GM12878 (cell line): ENCODE results near the gene NACAD. TPM values are rescaled to one million over a fixed set of nuclear protein-coding genes. Genes with fewer than 3 reads are reported as not detected.

Experiments used
- ATAC-seq: fragments of 200-7000 bp; cut with Tn5 transposase; 3 replicates; pipeline ENCODE4 v1.9.1; 2020; ENCODE audit warnings: mild to moderate bottlenecking, moderate library complexity
- BruUV-seq: library from RNA; stranded (reverse); fragments of 400-500 nt; replicated peaks from 2 replicates; lab custom pipeline; 2021; lab: Mats Ljungman, UMichigan
- CTCF ChIA-PET: fragments of 300-600 bp; sonication (Branson Sonifier 250); formaldehyde crosslinking; extraction: SDS; loops from one replicate; lab custom pipeline; 2021; ENCODE audit warnings: inconsistent platforms; lab: Yijun Ruan, JAX
- POLR2A ChIA-PET: fragments of 350-600 bp; formaldehyde crosslinking; extraction: SDS; loops from one replicate; lab custom pipeline; 2021; ENCODE audit warnings: inconsistent platforms; lab: Charles Lee
- RAD21 ChIA-PET: fragments of 300-600 bp; sonication (Branson Sonifier 250); formaldehyde crosslinking; loops from one replicate; lab custom pipeline; 2023; ENCODE audit warnings: antibody characterized with exemption; ENCODE audit not compliant: unreplicated experiment; lab: Charles Lee
- SMC1A ChIA-PET: fragments of 300-600 bp; sonication (Branson Sonifier 250); formaldehyde crosslinking; loops from one replicate; lab custom pipeline; 2023; ENCODE audit not compliant: unreplicated experiment, uncharacterized antibody; lab: Charles Lee
- DNase-seq: peaks from one replicate; pipeline ENCODE4 v3.0.0-alpha.2; 2011; ENCODE audit warnings: low read depth, low spot score
- FAIRE-seq: peaks from 3 replicates; lab custom pipeline; 2011; peaks lifted over from hg19 to GRCh38; lab: Jason Lieb, UNC
- H2AFZ ChIP-seq: 2 replicates; pipeline ENCODE4 v1.6.0; 2011; ENCODE audit warnings: low read depth, low read length, control low read depth; ENCODE audit not compliant: control insufficient read depth
- H3K27ac ChIP-seq: 2 replicates; pipeline ENCODE4 v1.5.1; 2011; ENCODE audit warnings: control low read depth; ENCODE audit not compliant: control insufficient read depth, insufficient read depth
- H3K27me3 ChIP-seq, 2 experiments: replicated peaks in 1 of 2; 2 replicates each; pipeline versions ENCODE4 v1.6.0 to v1.6.1; 2011; ENCODE audit warnings: low read length in 1 of 2; ENCODE audit not compliant: control insufficient read depth in 2 of 2, insufficient read depth in 2 of 2
- H3K36me3 ChIP-seq, 2 experiments: 2 replicates each; pipeline ENCODE4 v1.5.1; 2011; ENCODE audit warnings: low read length in 1 of 2; ENCODE audit not compliant: control insufficient read depth in 2 of 2, insufficient read depth in 2 of 2
- H3K4me1 ChIP-seq: 2 replicates; pipeline ENCODE4 v1.6.1; 2011; ENCODE audit warnings: mild to moderate bottlenecking, low read length, moderate library complexity, mixed read lengths; ENCODE audit not compliant: control insufficient read depth, insufficient read depth
- H3K4me2 ChIP-seq: 2 replicates; pipeline ENCODE4 v1.6.0; 2011; ENCODE audit warnings: control low read depth; ENCODE audit not compliant: control insufficient read depth, insufficient read depth
- H3K4me3 ChIP-seq: fragments of 200-600 bp; sonication (generic); 2 replicates; pipeline ENCODE4 v1.5.1; 2016
- H3K79me2 ChIP-seq: 2 replicates; pipeline ENCODE4 v1.6.0; 2011; ENCODE audit warnings: low read length; ENCODE audit not compliant: control insufficient read depth, insufficient read depth
- H3K9ac ChIP-seq: 2 replicates; pipeline ENCODE4 v1.8.0; 2011; ENCODE audit warnings: low read length, control low read depth, mixed read lengths; ENCODE audit not compliant: control insufficient read depth, insufficient read depth
- H3K9me3 ChIP-seq: replicated peaks from 3 replicates; pipeline ENCODE4 v1.5.1; 2011; ENCODE audit warnings: mild to moderate bottlenecking, low read length; ENCODE audit not compliant: control insufficient read depth, insufficient read depth
- H4K20me1 ChIP-seq: 2 replicates; pipeline ENCODE4 v1.6.0; 2011; ENCODE audit not compliant: control insufficient read depth, insufficient read depth
- BCL11A ChIP-seq: IDR thresholded peaks from 2 replicates; pipeline ENCODE4 v1.6.1; 2011; ENCODE audit warnings: low read depth, low read length
- EP300 ChIP-seq, 2 experiments: fragments of 150-350 bp in 1 of 2; IDR thresholded peaks; 2 replicates each; pipeline ENCODE4 v1.6.1; 2011 to 2012; ENCODE audit warnings: low read depth in 2 of 2, low read length in 2 of 2, borderline replicate concordance in 1 of 2, improper control_type of control experiment in 1 of 2, inconsistent platforms in 1 of 2; ENCODE audit not compliant: control insufficient read depth in 1 of 2
- HDGF ChIP-seq: fragments of 450-650 bp; IDR thresholded peaks from 2 replicates; pipeline ENCODE4 v1.6.1; 2016; ENCODE audit warnings: antibody characterized with exemption
- MTA3 ChIP-seq: IDR thresholded peaks from 2 replicates; pipeline ENCODE4 v1.6.1; 2012; ENCODE audit warnings: low read length, inconsistent platforms, borderline replicate concordance
- NR2F1 ChIP-seq: fragments of 450-650 bp; conservative IDR thresholded peaks from 2 replicates; pipeline ENCODE4 v1.6.1; 2017; ENCODE audit warnings: mild to moderate bottlenecking
- NRF1 ChIP-seq: conservative IDR thresholded peaks from 2 replicates; pipeline ENCODE4 v1.6.1; 2011; ENCODE audit warnings: mild to moderate bottlenecking, low read depth, low read length, improper control_type of control experiment
- SUPT20H ChIP-seq: IDR thresholded peaks from 2 replicates; pipeline ENCODE4 v1.6.1; 2011; ENCODE audit warnings: low read depth, mild to moderate bottlenecking, low read length, moderate library complexity, borderline replicate concordance; ENCODE audit not compliant: control insufficient read depth
- ZNF207 ChIP-seq: fragments of 450-650 bp; IDR thresholded peaks from 2 replicates; pipeline ENCODE4 v1.6.1; 2014; ENCODE audit warnings: antibody characterized with exemption, mild to moderate bottlenecking, borderline replicate concordance
- ZZZ3 ChIP-seq: IDR thresholded peaks from 2 replicates; pipeline ENCODE4 v1.6.1; 2011; ENCODE audit warnings: low read depth; ENCODE audit not compliant: control insufficient read depth, insufficient read length
- WGBS: methylation state at CpG from one replicate; pipeline ENCODE4 v1.1.6; 2016; ENCODE audit warnings: low lambda C conversion rate; ENCODE audit not compliant: insufficient replicate concordance, insufficient coverage; ENCODE audit errors: missing lambda C conversion rate; 5-methylcytosine and 5-hydroxymethylcytosine counted together
- in situ Hi-C: fragments of 300-500 bp; cut with MboI; formaldehyde crosslinking; loops from 9 replicates; pipeline ENCODE4 v1.14.3; 2018; ENCODE audit warnings: mixed read lengths
- intact Hi-C: fragments of 100-400 bp; cut with micrococcal nuclease; formaldehyde crosslinking; loops from one replicate; pipeline ENCODE4 v1.14.2; 2022; ENCODE audit not compliant: unreplicated experiment
- polyA plus RNA-seq, 11 experiments: library from polyadenylated mRNA; depleted of rRNA in 4 of 11; unstranded in 6 of 11; stranded (reverse) in 5 of 11; fragments of >200 nt; fragmentation: Nextera tagmentation in 4 of 11; fragmentation: Illumina TruSeq in 1 of 11; extraction: Ambion mirVana in 4 of 11; extraction: Trizol in 1 of 11; gene quantifications; 1 replicate in 1 of 11; 2 replicates in 10 of 11; pipeline versions ENCODE4 v1.2.1 to v1.2.3, GENCODE V29; 2011 to 2016; ENCODE audit warnings: inconsistent platforms in 2 of 11, missing spikeins in 2 of 11, low read depth in 1 of 11
- total RNA-seq, 4 experiments: library from RNA; depleted of rRNA in 3 of 4; stranded (reverse); fragments of >200 nt in 3 of 4; fragmentation: Illumina TruSeq in 1 of 4; extraction: Trizol in 1 of 4; gene quantifications; 2 replicates each; pipeline versions ENCODE4 v1.2.1 to v1.2.3, GENCODE V29; 2013 to 2021
- TF ChIP-seq, protein P1 (sequence below): fragments of 150-350 bp; IDR thresholded peaks from 2 replicates; pipeline ENCODE4 v1.6.1; 2014; ENCODE audit warnings: mild to moderate bottlenecking, low read depth, low read length
- TF ChIP-seq, protein P2 (sequence below): IDR thresholded peaks from 2 replicates; pipeline ENCODE4 v1.6.1; 2011; ENCODE audit warnings: mild to moderate bottlenecking, low read depth, low read length, moderate library complexity; ENCODE audit not compliant: insufficient replicate concordance

The NACAD gene
- total and polyA plus RNA-seq, 10 of the 15 experiments (the other 5 are each of a cell fraction or from before 2014, with no cell fraction given): not detected

DNA sequence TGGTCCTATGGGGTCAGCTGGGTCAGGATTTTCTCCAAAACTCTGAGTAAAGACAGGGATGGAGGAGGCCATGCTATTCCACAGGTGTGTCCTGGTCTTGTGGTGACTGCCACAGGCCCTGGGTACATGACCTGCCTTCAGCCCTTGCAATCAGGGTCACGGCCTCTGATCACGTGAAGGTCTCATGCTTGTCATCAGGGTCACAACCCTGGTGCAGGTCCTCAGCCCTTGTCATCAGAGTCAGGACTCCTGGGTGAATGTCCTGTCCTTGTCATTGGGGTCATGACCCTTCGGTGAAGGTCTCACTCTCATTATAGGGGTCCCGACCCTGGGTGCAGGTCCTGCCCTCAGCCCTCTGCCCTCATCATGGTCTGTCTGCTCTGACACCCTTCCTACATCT is 44.6 kb upstream of the NACAD start:
- Histone ChIP-seq H3K4me2 (no peak overlapping the region), H3K4me3 (no peak overlapping the region), H3K27me3 (no peaks in the 10 kb centered on the region), H3K9ac (no peak overlapping the region), H3K79me2 (no peaks in the 10 kb centered on the region), H4K20me1 (no peaks in the 10 kb centered on the region), H3K27ac (no peak overlapping the region), H3K9me3 (no peaks in the 10 kb centered on the region), H3K4me1 (no peaks in the 10 kb centered on the region), H3K36me3 (no peaks in the 10 kb centered on the region), H2AFZ (no peak overlapping the region)
- ATAC-seq (no peak), DNase-seq (no peak), FAIRE-seq (no peak)
- ChIA-PET RAD21 (interaction anchor here (0.8 to 6.3 kb wide), 2 partner anchors 19 to 160 kb away, joined by 3 to 121 read pairs; no protein-coding TSS in a partner anchor), POLR2A (no interaction called here), SMC1A (interaction anchor here (1.9 to 5.6 kb wide), 2 partner anchors 160 to 276 kb away, joined by 7 to 89 read pairs; no protein-coding TSS in a partner anchor), CTCF (interaction anchor here (6.4 to 6.5 kb wide), 2 partner anchors 158 to 276 kb away, joined by 145 to 219 read pairs; no protein-coding TSS in a partner anchor)
- WGBS: 54% methylated on average over 4 of the region's 4 CpGs
- TF ChIP-seq NR2F1 (0 out of 2 replicates have a peak, but pooled peaks have one; percentile 20), BCL11A (no peak), ZZZ3 (no peak), EP300 (IDR thresholded peaks at IDR 0.05; ENCODE audit: borderline replicate concordance in 1 of 2, control insufficient read depth in 1 of 2, low read depth in 2 of 2, low read length in 2 of 2) (no peak), SUPT20H (no peak)
- no TSS peak for BruUV-seq
- intact Hi-C loops: no loop called here
- in situ Hi-C loops: loop anchor here (10.0 kb wide), 1 partner anchor 159 kb away; the partner anchor contains the start of gene MYO1G

DNA sequence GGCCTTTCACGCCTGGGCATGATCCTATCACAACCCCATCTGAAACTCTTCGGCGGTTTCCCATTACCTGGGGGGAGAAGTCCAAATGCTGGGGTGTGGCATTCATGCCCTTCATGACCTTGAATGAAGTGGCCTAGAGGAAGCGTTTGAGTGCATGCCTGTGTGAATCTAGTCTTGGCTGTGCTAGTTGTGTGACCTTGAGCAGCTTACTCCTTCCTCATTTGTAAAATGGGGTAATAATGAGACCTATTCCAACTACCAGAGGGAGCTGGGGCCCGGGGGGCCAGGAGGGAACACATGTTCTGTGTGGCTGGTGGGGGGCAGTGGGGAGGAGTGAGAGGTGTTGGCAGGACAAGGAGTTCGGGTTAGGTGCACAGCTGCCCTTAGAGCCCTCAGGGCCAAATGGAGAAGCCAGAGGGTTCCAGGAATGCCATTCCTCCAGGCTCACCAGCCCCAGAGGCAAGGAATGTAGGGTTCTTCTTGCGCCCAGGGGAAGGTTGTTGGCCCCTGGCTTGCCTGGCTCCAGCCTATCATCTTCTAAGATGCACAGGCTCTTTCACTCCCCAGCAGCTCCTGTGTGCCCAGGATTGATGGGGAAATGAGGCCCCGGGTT is 44.0 kb upstream of the NACAD start:
- SMC1A ChIA-PET: interaction anchor here (1.9 kb wide), 1 partner anchor 159 kb away, joined by 7 read pairs; no protein-coding TSS in a partner anchor
- Histone ChIP-seq H3K4me2 (no peak overlapping the region), H2AFZ (no peak overlapping the region), H3K9ac (no peak overlapping the region), H3K4me1 (no peaks in the 10 kb centered on the region), H3K4me3 (no peak overlapping the region), H3K9me3 (no peaks in the 10 kb centered on the region), H3K79me2 (no peaks in the 10 kb centered on the region)
- FAIRE-seq (no peak), DNase-seq (no peak), ATAC-seq (no peak)
- in situ Hi-C loops (loop anchor here (10.0 kb wide), 1 partner anchor 158 kb away; the partner anchor contains the start of gene MYO1G), intact Hi-C loops (no loop called here)
- WGBS: 46% methylated on average over 8 of the region's 8 CpGs
- CTCF ChIA-PET: interaction anchor here (6.4 to 6.5 kb wide), 2 partner anchors 158 to 276 kb away, joined by 145 to 219 read pairs; no protein-coding TSS in a partner anchor
- no TSS peak for BruUV-seq
- TF ChIP-seq, protein P1, sequence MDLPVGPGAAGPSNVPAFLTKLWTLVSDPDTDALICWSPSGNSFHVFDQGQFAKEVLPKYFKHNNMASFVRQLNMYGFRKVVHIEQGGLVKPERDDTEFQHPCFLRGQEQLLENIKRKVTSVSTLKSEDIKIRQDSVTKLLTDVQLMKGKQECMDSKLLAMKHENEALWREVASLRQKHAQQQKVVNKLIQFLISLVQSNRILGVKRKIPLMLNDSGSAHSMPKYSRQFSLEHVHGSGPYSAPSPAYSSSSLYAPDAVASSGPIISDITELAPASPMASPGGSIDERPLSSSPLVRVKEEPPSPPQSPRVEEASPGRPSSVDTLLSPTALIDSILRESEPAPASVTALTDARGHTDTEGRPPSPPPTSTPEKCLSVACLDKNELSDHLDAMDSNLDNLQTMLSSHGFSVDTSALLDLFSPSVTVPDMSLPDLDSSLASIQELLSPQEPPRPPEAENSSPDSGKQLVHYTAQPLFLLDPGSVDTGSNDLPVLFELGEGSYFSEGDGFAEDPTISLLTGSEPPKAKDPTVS: no peak
- TF ChIP-seq HDGF (no peak), ZNF207 (no peak), NRF1 (no peak), MTA3 (no peak)
- TF ChIP-seq, protein P2, sequence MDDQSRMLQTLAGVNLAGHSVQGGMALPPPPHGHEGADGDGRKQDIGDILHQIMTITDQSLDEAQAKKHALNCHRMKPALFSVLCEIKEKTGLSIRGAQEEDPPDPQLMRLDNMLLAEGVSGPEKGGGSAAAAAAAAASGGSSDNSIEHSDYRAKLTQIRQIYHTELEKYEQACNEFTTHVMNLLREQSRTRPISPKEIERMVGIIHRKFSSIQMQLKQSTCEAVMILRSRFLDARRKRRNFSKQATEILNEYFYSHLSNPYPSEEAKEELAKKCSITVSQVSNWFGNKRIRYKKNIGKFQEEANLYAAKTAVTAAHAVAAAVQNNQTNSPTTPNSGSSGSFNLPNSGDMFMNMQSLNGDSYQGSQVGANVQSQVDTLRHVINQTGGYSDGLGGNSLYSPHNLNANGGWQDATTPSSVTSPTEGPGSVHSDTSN: no peak
- TF ChIP-seq, all 136 proteins: peak for 0
- Histone ChIP-seq H4K20me1 (no peaks in the 10 kb centered on the region), H3K27ac (no peak overlapping the region), H3K36me3 (no peaks in the 10 kb centered on the region), H3K27me3 (no peaks in the 10 kb centered on the region)
- RAD21 ChIA-PET: interaction anchor here (0.8 to 6.3 kb wide), 2 partner anchors 18 to 160 kb away, joined by 3 to 121 read pairs; no protein-coding TSS in a partner anchor
- POLR2A ChIA-PET: no interaction called here
